Sigmoid colon (tissue), 4 donors: ENCODE data around the gene PCDH15.

Experiments
- EP300 ChIP-seq, 4 donors: sonication (generic); formaldehyde crosslinking; IDR thresholded peaks; one replicate each; pipeline ENCODE4 v1.6.1; 2017; ENCODE audit warnings: antibody characterized with exemption in 4 of 4
- POLR2A ChIP-seq, 2 donors: fragments of 450-650 bp; IDR thresholded peaks; one replicate each; pipeline ENCODE4 v1.6.1; 2016; ENCODE audit warnings: antibody characterized with exemption in 2 of 2, mild to moderate bottlenecking in 2 of 2, moderate library complexity in 2 of 2
- POLR2AphosphoS5 ChIP-seq, 4 donors: sonication (generic); formaldehyde crosslinking; IDR thresholded peaks; one replicate each; pipeline ENCODE4 v1.6.1; 2017; ENCODE audit warnings: antibody characterized with exemption in 4 of 4
- TF ChIP-seq, protein P1 (sequence below), 4 experiments: fragments of 450-650 bp in 3 of 4; fragments of 200-600 bp in 1 of 4; IDR thresholded peaks; one replicate each; pipeline ENCODE4 v1.5.1; 2016 to 2019; ENCODE audit warnings: antibody characterized with exemption in 4 of 4, mild to moderate bottlenecking in 3 of 4, moderate library complexity in 2 of 4

DNA sequence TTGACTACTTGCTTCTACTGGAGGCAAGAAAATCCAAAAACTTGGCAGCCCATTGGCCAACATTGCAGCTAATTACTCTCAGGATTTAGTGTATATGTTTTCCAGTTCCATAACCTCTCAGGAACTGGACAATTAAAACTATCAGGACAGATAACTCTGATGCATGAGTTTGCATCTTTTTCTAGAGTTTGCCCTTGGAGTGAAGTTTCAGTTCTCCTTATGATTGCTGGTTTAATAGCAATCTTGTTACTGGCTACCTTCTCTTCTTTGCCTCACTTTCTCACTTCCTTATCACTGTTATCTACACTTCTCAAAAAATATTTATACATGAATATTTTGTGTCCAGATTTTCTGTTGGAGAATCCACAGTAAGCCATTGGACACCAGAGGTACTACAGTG is 735.9 kb downstream of the PCDH15 start:
- TF ChIP-seq, protein P1, sequence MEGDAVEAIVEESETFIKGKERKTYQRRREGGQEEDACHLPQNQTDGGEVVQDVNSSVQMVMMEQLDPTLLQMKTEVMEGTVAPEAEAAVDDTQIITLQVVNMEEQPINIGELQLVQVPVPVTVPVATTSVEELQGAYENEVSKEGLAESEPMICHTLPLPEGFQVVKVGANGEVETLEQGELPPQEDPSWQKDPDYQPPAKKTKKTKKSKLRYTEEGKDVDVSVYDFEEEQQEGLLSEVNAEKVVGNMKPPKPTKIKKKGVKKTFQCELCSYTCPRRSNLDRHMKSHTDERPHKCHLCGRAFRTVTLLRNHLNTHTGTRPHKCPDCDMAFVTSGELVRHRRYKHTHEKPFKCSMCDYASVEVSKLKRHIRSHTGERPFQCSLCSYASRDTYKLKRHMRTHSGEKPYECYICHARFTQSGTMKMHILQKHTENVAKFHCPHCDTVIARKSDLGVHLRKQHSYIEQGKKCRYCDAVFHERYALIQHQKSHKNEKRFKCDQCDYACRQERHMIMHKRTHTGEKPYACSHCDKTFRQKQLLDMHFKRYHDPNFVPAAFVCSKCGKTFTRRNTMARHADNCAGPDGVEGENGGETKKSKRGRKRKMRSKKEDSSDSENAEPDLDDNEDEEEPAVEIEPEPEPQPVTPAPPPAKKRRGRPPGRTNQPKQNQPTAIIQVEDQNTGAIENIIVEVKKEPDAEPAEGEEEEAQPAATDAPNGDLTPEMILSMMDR (IDR thresholded peaks at IDR 0.05), result no peak
- TF ChIP-seq POLR2AphosphoS5 (IDR thresholded peaks at IDR 0.05), result no peak
- no peak for TF ChIP-seq POLR2A (IDR thresholded peaks at IDR 0.05)
- no peak for TF ChIP-seq EP300 (IDR thresholded peaks at IDR 0.05)
